GM18867 (cell line): ENCODE results near the gene SLC36A1.
A peak's percentile ranks its signal among the peaks of the same experiment; 100 is the strongest.
"Not testable (repeated sequence)": the region's sequence is repeated elsewhere in the genome, so short reads cannot be mapped to it uniquely, and the experiment has no call there.

Source experiments
- ATAC-seq: cut with Tn5 transposase; IDR thresholded peaks from one replicate; pipeline ENCODE4 v1.9.1; 2021; ENCODE audit warnings: mild to moderate bottlenecking, moderate library complexity; ENCODE audit not compliant: unreplicated experiment

Gene SLC36A1

DNA sequence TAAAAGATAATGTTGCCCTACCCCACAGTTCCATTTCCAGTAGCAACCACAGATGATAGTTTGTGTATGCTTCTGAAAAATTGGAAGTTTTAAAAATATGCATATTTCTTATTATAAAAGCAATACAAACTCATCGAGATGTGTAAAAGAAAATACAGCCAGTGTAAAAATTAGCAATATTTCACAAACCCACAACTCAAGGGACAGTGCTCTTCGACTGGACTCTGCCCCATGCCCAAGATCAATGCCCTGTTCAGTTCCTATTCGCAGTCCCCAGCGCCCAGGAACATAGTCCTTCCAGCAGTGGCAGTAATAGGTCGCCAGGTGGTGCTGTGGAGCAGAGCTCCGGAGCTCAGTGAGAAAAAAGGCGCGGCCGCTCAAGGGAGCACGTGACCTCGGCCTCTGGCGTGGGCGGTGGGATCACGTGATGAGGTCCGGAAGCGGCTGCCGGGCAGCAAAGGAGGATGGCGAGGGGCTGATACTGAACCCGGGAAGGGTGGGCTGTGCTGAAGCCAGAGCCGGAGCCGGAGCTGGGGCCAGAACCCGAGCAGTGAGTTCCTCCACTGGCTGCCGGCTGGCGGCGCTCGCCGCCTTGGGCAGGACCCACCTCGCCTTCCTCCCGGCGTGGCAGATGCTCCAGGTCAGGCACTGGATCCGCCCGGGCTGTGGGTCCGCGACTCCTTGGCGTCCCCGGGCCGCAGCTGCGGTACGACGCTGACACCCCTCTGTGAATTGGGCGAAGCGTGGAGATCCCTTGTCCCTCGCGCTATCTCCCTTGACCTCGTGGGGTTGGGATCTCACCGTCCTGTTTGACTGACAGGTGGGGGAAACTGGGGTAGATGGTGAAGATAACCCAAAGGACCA lies at the start of gene SLC36A1:
Gene SLC36A1, plus strand, starts transcription at position 430 of the 864 bp plus-strand sequence. CDS start 11,190 bp downstream, outside the sequence.
- peak; percentile 77 for ATAC-seq

DNA sequence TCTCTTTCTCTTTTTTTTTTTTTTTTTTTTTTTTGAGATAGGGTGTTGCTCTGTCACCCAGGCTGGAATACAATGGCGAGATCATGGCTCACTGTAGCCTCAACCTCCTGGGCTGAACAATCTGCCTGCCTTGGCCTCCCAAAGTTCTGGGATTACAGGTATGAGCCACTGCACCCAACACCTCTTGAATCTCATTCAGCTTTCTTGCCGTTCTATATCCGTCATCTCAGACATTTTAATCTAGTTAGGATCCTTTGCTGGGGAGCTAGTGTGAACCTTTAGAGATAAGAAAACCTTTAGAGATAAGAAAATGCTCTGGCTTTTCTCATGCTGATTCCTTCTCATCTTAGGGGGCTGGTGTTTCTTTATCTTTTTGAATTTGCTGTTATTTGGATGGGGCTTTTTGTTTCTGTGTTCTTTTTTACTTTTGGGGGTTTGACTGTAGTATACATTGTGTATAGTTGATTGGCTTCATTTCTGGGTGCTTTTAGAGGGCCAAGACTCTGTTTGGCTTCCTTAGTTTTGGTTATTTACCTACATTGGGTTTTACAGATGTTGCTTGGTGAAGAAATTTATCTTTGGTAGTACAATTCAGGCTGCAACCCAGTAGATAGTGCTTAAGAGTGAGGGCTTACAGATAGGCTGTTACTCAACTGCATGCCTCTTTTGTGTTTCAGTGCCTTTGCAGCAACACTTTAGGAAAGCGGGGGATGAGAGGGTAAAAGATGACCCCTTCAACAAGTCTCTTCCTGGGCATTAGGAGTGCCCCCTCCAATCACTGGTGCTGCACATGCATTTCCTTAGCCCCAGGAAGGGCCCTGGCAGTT lies 41.9 kb upstream of the SLC36A1 start:
- ATAC-seq, result no peak

DNA sequence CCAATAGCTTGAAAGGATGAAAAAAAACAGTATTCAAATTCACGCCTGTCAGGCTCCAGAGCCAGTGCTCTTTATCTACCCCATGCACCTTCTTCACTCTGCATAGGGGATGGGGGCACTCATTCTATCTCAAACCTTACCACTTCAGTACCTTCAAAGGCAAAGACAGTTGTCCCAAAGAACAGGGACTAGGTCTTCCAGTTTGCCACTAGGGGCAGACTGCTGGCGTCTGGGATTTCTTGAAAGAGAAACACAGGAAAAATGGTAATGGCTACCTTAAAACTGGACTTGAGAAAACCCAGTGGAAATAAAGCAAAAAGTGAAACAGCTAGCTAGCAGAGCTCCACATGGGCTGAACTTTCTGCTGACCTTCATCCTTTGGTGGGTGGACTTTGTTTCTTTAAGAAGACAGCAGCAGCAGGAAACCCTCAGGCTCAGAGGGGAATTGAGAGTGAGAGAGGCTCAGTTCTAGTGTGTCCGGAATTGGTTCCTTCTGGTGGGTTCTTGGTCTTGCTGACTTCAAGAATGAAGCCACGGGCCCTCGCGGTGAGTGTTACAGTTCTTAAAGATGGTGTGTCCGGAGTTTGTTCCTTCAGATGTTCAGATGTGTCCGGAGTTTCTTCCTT lies 41.0 kb upstream of the SLC36A1 start:
- peak; percentile 57 for ATAC-seq

DNA sequence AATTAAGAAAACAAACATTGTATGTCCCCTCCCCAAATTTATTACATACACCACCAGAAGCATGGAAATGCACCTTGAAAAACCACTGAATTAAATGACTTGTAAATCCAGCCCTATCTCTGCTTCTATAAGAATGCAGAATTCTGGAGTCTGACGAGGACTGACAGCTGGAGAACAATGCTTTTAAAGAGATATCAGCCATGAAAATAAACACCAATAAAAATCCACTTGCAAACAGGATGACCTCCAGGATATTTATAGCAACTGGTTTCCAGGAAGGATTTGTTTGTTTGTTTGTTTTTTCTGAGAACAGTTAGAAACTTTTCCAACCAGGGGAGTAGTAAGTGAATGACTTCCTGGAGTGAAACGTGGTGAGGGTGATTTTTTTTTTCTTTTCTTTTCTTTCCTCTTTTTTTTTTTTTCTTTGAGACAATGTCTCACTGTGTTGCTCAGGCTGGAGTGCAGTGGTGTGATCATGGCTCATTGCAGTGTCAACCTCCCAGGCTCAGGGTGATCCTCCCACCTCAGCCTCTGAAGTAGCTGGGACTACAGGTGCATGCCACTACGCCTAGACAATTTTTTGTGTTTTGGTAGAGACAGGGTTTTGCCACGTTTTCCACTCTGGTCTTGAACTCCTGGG lies 38.7 kb upstream of the SLC36A1 start:
- no peak for ATAC-seq

DNA sequence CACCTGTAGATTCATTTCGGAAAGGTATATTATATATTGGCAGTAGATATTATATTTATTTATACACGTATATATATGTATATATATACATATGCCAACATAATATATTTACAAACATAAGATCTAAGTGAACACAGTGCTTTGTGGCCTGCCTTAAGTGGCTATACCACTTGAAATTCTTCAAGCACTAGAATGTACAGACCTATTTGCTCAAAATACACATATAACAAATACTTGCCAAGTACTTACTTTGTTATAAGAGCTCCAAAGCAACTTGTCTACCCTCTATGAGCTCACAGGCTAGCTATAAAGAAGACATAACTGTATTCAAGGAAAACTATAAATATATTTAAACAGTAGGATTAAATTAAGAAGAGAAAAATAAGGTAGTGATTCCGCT lies 33.6 kb upstream of the SLC36A1 start:
- ATAC-seq, result no peak

DNA sequence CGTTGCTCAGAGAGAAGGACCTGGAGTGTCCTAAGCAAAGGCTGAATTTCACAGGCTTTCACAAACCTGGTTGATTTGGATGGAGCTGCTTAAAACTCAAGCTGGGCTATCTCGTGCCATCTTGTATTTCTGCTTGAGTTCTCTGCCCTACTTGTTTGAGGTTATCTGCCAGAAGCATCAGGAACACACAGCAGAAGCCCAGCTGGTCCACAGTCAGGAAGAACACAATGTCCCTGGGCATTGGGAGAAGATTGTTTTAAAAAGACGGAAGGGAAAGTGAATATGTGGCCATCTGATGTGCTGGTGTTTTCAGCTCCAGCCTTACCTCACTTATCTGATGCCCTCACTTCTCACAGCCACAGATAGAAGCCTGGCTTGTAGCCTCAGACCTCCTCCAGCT lies 32.9 kb upstream of the SLC36A1 start:
- no peak for ATAC-seq

DNA sequence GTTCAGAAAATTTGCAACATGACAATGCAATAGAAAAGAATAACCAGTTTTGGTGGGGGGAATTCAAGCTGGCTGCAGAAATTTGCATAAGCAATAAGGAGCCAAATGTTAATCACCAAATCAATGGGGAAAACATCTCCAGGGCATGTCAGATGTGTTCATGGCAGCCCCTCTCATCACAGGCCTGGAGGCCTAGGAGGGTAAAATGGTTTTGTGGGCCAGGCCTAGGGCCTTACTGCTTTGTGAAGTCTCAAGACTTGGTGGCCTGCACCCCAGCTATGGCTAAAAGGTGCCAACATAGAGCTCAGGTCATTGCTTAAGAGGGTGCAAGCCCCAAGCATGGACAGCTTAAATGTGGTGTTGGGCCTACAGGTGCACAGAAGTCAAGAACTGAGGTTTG lies 29.7 kb upstream of the SLC36A1 start:
- ATAC-seq, result no peak

DNA sequence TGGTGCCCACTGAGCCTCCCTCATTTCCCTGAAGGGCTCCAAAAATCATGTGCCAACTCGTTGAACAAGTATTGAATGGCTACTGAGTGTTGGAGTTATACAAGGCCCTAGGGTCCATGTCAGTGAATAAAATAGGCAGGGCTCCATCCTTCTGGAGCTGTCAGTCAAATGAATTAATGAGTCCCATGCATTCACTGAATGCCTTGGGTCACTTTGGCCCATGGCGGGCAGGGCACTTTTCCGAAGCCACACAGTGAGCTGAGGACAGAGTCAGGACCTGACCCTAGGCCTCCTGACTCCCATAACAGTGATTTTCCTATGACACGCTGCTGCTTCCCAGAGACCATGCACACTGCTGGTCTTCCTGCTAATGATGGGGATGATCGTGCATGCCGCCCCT lies 27.3 kb upstream of the SLC36A1 start:
- no peak for ATAC-seq

DNA sequence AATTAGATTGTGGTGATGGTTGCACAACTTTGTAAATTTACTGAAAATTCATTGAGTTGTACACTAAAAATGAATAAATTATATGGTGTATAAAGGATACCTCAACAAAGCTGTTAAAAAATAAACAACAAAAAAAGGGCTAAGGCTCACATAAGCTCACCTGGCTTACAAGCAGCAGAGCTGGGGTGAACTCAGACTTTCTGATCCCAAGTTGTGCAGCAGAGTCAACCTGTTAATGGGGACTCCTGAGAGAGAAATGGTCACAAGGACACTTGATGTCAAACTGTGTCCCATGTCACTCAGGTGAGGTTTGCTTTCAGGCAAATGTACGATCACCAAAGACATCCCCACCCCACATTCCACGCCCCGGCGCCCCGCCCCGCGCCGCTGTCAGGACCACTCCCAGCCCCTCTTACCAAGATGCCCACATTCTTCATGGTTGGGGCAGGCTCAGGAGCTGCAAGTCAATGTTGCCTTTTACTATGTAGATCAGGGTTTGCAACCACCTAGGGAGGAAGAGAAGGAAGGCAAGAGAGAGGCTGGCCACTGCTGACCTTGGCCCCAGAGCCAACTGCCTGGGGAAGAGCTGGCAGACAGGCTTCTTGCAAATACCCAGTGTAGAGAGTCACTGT lies 22.4 kb upstream of the SLC36A1 start:
- no peak for ATAC-seq

DNA sequence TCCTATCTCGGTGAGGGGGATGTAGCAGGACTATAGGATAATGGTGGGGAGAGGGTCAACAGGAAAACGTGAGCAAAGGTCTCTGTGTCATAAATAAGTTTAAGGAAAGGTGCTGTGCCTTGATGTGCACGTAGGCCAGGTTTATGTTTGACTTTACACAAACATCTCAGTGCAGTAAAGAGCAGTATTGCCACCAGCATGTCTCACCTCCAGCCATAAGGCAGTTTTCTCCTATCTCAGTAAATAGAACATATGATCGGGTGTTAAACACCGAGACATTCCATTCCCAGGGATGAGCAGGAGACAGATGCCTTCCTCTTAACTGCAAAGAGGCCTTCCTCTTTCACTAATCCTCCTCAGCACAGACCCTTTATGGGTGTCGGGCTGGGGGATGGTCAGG lies 21.1 kb upstream of the SLC36A1 start:
- ATAC-seq, result not testable (repeated sequence)

DNA sequence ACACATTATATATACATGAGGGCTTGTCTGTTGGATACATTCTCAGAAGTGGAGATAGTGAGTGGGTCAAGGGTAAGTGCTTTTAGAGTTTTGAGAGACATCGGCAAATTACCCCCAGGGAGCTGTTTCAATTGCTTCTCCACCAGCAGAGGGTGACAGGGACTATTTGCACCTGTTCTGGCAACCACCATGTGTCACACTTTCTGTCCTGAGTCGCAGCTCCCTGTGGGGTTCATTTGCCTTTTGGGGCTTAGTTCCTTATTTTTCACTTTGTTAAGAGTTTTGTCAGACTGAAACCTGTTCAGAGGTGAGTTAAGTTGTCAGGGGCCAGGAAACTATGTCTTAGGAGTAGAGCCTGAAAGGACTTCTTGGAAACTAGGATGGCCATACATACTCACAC lies 20.1 kb upstream of the SLC36A1 start:
- peak; percentile 99 for ATAC-seq

DNA sequence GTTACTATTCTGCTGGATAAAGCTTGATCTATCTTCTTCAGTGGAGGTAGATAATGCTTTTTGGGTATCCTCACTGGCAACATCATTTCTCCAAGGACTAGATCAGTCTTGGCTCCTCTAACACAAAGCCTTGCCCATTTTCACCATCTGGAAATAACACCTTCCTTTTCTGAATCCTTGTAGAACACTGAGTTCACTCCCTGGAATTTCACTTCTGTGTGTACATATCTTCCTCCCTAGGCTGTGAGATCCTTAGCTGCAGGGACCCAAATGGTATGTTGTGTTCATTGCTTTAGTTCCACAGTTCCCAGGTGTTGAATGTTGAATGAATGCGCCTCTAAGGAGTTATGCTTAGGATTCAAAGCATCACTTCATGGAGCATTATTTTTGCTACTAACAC lies 16.7 kb upstream of the SLC36A1 start:
- no peak for ATAC-seq

DNA sequence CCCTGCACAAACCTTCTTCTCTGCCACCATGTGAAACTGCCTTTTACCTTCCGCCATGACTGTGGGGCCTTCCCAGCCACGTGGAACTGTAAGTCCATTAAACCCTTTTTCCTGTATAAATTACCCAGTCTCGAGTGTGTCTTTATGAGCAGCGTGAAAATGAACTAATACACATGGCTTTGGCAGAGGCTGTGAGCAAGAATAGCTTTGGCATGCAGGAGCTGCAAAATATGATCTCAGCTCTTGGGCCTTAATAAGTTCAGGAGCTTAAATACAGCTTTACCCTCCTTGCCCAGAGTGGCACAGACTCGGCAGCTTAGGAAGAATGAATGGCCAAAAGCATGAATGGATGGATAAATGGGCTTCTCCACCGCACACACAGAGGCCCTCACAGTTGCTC lies 15.7 kb upstream of the SLC36A1 start:
- no peak for ATAC-seq

DNA sequence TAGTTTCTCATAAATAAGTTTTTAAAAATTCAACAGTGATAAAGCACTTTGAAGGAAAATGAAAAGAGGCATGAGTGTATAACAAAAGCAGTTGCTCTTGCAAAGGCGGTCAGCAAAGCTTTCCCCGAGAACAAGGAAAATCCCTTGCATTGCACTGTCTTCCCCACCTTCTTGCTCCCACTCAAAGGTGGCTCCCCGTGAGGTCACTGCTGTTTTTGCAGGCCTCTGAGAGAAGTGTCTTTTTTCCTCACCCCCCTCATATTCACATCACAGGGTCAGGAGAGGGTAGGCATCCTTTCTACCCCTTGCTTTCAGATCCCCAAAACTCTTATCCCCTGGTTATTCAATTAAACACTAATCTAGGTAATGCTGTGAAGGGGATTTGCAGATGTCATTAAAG lies 15.2 kb upstream of the SLC36A1 start:
- no peak for ATAC-seq

DNA sequence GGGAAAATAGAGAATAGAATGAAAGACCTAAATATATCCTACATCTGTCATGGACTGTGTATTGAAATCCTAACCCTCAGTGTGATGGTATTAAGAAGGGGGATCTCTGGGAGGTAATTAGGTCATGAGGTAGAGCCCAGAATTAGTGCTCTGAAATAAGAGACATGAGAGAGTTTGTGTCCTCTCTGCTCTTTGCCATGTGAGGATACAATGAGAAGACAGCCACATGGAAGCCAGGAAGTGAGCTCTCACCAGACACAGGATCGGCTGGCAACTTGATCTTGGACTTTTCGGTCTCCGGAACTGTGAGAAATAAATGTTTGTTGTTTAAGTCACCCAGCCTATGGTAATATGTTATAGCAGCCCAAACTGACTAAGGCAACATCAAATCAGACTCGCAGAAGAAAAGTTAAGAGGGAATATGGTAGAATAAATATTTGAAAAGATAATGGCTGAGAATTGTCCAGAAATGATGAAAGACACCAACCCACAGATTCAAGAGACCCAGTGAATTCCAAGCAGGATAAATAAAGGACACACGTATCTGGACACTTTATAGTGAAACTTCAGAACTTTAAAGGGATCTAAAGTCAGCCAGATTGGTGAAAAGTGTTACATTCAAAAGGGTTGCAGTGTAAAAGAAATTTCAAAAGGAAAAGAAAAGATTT lies 12.7 kb upstream of the SLC36A1 start:
- no peak for ATAC-seq

DNA sequence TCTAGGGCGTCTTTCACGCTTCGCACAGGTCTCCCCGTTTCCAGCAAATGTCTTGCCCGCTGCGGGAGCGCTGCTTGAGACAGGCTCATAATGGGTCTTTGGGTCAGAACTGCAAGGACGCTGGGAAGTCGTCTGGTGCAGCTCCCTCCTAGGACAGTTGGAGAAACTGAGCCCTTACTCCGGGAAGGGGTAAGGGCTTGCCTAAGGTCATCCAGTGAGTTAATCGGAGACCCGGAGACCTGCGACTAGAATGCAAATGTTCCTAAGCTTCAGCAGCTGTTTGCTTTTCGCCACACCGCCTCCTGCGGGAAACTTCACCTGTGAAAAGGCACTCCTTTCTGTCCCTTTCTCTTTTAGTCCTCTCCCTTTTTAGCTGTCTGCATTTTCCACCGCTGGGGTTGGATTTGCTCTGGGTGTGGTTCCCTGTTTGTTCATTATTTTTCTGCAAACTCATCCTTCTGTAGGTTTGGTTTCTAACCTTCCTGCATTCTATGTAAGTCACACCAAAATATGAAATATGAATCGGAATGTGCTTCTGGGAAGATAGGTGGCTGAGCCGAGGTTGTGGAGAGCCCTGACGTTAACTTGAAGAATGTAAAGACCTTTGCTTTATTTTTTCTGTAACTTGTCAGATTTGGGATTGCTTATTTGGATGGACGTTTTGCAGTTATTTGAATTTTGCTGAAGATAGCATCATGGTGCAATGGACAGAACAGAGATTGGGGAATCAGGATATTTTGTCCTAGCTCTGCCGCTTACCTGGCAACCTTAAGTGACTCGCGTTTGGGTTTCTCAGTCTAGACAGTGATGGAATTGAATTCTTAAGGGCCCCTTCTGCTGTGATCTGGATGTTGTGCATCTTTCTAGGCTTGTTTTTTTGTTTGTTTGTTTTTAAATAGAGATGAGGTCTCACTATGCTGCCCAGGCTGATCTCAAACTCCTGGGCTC lies 909 bp downstream of the SLC36A1 start:
- ATAC-seq, result peak; percentile 6

DNA sequence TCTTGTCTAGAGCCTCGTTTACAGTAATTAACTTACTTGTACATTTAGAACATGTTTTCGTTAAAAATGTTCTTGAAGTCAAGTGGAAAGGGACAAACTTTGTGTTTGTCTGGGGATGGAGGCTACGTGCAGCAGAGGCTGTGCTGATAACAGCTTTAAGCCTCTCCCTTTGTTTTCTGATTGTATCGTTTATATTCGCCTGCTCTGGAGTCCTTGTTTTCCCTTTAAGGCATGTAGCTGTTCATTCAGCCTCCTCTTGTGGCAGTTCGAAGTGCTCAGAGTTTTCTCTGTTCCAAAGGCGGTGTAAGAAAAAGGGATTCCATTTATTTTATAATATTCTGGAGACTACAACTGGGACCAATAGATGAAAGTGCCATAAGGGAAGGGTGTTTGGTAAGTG lies 1.9 kb downstream of the SLC36A1 start:
- ATAC-seq, result no peak

DNA sequence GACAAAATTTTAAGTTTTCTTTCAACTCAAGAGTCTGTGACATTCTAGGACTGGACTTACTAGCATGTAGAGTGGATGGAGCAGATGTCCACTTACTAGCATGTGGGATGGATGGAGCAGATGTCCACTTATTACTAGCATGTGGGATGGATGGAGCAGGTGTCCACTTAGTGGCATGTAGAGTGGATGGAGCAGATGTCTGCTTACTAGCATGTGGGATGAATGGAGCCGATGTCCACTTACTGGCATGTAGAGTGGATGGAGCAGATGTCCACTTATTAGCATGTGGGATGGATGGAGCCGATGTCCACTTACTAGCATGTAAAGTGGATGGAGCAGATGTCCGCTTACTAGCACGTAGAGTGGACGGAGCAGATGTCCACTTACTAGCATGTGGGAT lies 2.4 kb downstream of the SLC36A1 start:
- no peak for ATAC-seq

DNA sequence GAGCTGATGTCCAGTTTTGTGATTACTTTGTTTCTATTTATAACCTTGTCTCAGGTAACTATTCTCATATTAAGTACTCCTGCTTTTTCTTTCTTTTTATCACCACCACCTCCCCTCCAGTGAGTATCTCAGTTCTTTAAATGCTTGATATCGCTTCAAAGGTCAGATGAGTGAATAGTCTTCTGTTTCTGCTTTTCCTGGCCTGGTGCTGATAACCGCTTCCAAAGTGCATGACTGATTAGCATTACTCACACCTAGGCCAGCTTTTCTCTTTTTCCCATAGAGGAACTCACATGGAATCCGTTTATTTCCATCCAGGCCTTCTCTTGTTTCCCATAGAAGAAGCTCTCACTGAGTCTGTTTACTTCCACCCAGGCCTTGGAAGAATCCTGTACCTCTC lies 3.2 kb downstream of the SLC36A1 start:
- ATAC-seq, result no peak
